Skin epidermis (tissue), 12 donors: ENCODE measurements around the gene TMEM245.
A peak's percentile ranks its signal among the peaks of the same experiment; 100 is the strongest.
"Not testable (repeated sequence)": the region's sequence is repeated elsewhere in the genome, so short reads cannot be mapped to it uniquely, and the experiment has no call there.

Experiments used
- H3K27ac ChIP-seq, 21 experiments: fragments of 200-600 bp; sonication (generic) in 11 of 21; one replicate each; pipeline ENCODE4 v1.5.0; 2020; ENCODE audit warnings: mild to moderate bottlenecking in 3 of 21, inconsistent platforms in 2 of 21, moderate library complexity in 2 of 21
- H3K4me3 ChIP-seq, 7 experiments: fragments of 200-600 bp; sonication (generic) in 2 of 7; one replicate each; pipeline ENCODE4 v1.5.0; 2020; ENCODE audit warnings: inconsistent platforms in 2 of 7, mild to moderate bottlenecking in 2 of 7, moderate library complexity in 1 of 7

Gene TMEM245

DNA sequence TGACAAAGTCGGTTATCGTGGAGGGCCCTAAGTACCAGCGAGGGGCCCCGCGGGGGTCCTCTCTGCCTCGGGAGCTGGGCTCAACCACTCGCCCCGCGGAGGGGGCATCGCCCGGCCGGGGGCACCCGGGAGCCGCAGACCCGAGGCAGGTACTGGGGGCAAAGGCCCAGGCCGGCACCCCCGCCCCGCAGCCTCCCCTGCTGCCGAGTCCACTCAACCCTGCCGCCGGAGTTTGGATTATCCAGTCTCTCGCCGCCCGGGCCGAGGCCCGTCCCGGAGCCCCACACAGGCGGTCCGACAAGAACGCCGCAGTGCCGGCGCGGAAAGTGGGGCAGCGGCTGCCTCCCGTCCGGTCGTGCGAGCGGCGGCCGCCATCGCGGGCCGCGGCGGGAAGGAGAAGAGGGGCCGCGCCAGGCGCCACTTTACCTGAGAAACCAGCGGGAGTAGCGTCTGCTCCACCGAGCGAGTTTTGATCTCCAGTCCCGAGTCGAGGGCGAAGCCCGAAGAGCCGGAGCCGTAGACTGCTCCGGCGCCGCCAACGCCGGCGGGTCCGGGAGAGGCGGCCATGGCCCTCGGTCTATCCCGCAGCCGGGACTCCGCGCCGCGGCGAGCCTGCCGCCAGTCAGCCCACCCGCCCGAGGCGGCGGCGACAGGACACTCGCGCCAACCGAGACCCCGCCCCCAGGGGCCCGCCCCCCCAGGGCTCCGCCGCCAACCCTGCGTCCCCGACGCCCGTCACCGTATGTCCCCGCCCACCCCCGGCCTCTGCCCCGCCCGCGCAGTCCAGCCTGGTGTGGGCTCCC, 106.7 kb downstream of the TMEM245 start, which contains the start of gene CTNNAL1:
Gene CTNNAL1 (minus strand): TSS at position 624 of the 803 bp plus-strand sequence. CDS start 57 bp downstream, at position 567.
- H3K4me3 ChIP-seq = peak within 1 kb of the TSS; percentile 52 to 87 (median 76)
- H3K27ac ChIP-seq = peak within 1 kb of the TSS; percentile 34 to 97 (median 85)

DNA sequence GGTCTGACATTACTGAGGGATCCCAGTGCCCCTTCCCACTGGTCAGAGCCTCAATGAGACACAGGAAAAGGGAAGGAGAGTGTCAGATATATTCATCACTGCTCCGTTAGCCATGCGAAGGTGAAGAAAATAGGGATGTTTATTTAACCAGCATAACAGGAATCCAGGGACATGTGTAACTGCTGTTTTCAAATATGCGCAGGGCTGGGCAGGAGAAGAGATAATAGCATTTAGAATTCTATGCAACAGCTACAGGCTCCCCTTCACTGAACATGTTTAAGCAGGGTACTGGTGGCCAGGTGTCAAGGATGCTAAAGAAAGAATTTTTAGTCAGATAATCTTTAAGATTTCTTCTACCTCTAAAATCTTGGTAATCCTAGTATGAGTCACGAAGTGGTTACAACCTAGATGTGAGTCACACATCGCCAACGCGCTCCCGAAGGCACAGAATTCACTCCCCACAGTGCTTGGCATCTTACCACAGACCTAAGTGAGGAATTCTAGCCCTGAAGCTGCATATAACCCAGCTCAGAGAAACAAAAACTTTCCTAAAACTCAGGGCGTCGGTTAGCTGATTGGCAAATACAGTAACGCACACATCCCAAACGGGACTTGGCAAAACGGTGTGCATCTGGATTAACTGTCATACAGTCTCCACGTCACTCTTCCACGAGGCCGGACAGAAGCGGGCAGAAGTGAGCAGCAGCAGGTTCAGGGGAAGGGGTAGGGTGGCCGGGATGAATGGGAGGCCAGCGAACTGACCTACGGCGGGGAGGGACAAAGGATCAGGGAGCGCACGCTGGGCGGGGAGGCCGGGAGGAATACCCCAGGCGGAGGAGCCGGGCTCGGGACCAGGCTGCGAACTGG, 107.5 kb downstream of the TMEM245 start:
- H3K4me3 ChIP-seq = peak overlapping the region; percentile 52 to 87 (median 76)
- peak overlapping the region; percentile 34 to 97 (median 85) for H3K27ac ChIP-seq

DNA sequence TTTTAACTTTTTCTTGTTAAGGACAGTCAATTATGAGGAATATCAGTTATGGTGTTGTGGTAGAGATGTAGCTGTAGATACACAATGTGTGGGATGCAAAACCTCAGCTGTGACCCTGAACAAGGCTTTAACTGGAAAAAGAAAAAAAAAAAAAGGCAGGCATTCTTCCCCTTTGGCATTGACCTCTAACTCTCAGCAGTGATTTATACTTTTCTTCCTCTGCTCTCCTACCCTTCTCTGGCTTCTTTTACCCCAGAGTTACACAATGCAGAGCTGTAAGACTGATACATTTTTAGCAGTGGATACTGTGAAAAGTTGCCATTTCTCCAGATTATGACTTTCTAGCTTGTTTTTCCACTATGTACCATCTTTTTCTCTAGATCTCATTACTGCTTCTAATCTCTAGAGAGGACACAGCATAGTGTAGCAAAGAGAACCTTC, 108.5 kb downstream of the TMEM245 start:
- H3K4me3 ChIP-seq = peak overlapping the region in 1 of 7 experiments; percentile 86
- H3K27ac ChIP-seq = peak overlapping the region in 6 of 21 experiments; percentile 0 to 37 (median 14)

DNA sequence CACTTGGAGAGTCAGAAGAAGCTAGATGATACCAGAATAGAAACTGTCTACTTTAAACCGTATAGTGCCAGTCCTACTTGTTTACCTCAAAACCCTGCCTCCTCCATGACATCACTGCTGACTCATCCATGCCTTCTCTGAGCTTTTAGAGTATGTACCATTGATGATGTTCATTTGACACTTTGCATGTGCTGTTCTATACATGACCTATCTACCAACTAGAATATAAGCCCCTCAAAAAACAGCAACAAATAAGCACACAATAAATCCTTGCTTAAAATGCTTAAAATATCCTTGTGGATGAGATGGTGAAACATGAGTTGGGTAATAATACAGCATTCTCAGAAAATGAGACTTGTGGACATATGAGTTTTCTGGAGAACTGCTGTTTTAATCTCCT, 109.0 kb downstream of the TMEM245 start:
- peak overlapping the region in 1 of 21 experiments; percentile 0 for H3K27ac ChIP-seq
- no peak overlapping the region for H3K4me3 ChIP-seq

DNA sequence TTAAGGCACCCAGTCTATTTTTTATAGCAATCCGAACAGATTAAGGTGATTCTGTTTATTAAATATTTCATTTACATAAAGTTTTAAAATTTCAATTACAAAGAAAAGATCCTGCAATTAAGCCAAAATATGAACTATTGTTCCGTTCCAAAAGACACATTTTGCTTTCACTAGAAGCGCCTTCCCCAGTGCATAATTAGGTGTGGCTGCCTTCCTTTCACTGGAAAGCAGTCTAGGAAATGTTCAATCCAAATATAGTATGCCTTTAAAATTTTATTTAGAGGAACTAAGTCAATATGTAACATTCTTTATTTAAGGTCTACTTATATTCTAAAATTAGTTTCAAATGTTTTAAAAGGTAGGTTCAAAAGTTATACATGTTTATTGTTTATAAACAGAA, 114.1 kb downstream of the TMEM245 start:
- Histone ChIP-seq H3K27ac (no peak overlapping the region), H3K4me3 (no peak overlapping the region)

DNA sequence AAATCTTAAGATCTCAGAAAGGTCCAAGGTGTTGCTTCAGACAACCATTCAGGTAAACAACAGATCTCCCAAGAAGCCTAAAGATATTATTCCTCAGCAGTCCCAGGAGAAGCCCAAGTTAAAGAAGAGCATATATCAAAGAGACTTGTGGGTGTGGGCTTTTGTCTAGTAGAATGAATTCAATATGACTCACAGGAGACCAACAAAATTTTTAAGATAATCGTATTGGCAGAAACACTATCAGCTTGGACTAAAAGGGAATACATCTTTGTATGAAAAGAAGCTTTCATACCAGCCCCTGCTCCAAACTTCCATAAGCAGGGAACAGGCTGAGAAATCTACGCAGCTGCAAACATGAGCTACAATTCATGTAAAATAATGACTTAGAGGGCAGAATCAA, 116.6 kb downstream of the TMEM245 start:
- no peak overlapping the region for H3K4me3 ChIP-seq
- no peak overlapping the region for H3K27ac ChIP-seq

DNA sequence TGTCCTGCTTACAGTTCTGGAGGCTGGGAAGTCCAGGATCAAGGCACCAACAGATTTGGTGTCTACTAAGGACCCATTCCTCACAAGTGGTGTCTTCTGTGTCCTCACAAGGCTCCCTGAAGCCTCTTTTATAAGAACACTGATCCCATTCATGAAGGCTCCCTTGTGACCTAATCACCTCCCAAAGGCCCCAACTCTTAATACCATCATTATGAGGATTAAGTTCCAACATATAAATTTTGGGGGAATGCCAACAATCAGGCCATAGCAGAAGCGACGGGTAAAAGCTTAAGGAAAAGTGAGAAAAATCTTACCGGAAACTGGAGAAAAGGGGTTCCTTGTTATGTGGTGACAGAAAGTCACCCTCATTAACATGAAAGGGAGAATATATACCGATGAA, 117.6 kb downstream of the TMEM245 start:
- Histone ChIP-seq H3K4me3 (no peak overlapping the region), H3K27ac (no peak overlapping the region)

DNA sequence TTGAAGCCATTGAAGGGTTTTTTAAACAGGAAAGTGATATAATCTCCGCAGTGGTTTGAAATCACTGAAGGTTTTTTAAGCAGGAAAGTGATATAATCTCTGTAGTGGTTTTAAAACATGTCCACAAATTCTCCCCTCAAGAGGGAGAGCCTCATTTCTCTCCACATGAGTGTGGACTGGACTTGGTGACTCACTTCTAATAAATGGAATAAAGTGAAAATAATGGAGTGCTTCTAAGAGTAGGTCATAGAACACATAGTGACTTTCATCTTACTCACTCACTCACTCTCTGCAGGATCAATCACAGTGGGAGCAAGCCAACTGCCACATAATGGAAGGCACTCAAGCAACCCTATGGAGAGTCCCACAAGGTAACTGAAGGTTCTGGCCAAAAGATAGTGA, 118.5 kb downstream of the TMEM245 start:
- H3K27ac ChIP-seq = no peak overlapping the region
- no peak overlapping the region for H3K4me3 ChIP-seq

DNA sequence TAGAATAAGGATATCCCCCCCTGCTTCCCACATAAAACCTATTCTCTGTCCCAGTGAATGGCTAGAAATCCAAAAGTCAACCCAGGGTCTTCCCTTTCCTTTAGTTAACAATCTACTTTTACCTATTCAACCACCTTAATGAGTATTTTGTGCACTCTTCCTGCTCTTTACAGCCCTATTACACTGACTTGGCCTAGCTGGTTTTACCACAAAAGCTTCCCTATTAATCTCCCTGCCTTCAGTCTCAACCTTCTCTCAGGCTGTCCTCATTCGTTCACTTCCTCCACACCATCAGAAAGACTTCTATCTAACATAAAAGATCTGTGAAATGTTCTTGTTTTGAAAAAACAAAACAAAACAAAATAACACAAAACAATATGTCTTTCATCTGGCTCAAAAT, 122.6 kb downstream of the TMEM245 start:
- Histone ChIP-seq H3K4me3 (no peak overlapping the region), H3K27ac (peak overlapping the region in 4 of 21 experiments; percentile 13 to 52 (median 22))

DNA sequence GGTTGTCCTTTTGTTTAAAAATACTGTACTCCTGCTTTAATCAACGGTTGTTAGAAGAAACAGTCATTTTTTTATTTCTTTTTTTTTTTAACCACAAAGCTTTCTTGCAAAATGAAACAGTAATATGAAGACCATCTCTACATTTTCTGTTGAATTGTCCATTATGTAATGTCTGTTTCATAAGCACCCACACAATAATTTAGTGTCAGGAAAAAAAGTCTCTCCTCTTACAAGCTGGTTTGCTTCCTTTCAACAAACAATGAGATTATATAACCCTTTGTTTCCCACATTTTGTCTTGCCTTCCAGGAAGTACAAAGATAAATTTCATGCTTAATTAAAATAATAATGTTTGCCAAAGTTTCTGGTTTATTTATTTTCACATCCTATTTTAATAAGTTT, 123.1 kb downstream of the TMEM245 start:
- Histone ChIP-seq H3K4me3 (no peak overlapping the region), H3K27ac (peak overlapping the region in 3 of 21 experiments; percentile 6 to 13 (median 8))

DNA sequence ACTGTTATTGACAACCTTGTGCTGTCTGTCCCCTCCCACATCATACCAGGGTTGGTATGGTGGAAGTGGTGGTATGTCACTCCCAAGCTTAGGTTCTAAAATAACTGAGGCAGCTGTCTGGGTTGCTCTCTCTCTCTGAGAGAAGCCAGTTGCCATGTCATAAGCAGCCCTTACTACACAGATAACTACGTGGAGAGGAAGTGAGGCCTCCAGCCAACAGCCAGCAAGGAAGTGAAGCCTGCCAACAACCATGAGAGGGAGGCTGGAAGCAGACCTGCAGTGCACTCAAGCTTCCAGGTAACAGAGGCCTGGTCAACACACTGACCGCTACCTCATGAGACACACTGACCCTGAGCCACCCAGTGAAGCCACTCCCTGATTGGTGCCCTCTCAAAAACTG, 125.1 kb downstream of the TMEM245 start:
- Histone ChIP-seq H3K27ac (peak overlapping the region in 2 of 21 experiments; percentile 7 to 11), H3K4me3 (no peak overlapping the region)

DNA sequence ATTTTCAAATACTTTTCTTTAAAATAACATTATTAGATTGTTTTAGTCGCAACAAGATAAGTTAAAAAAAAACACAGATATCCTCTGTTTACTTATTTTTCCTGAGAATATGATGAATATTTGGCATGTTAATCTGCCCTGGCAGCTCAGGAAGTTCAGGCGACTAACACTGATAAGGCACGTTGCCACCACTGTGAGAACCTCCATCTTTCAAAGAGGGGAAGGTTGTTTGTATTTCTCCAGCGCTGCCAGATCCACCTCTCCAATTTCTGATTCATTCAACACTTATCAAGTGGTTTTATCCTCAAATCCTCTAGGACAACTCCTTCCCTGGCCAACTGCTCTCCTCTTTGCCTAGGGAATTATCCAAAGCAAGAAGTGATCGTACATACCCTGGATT, 128.3 kb downstream of the TMEM245 start:
- no peak overlapping the region for H3K4me3 ChIP-seq
- no peak overlapping the region for H3K27ac ChIP-seq

DNA sequence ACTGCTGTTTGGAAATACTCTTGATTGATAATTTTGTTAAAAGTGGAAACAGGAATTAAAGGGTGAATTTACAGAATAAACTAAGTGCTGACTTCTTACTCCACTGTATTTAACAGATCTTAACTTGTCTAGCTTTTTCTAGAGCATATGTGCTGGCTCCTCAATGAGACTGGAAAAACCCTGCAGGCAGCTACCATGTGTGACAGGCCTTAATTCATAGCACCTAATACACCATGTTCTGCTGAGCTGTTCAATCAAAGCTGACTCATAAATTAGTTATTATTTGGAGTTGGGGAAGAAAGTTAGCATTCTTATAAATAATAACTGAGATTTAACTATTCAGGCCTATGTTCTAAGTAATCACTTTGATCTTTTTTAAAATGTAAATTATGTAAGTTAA, 135.9 kb downstream of the TMEM245 start:
- Histone ChIP-seq H3K4me3 (no peak overlapping the region), H3K27ac (no peak overlapping the region)

DNA sequence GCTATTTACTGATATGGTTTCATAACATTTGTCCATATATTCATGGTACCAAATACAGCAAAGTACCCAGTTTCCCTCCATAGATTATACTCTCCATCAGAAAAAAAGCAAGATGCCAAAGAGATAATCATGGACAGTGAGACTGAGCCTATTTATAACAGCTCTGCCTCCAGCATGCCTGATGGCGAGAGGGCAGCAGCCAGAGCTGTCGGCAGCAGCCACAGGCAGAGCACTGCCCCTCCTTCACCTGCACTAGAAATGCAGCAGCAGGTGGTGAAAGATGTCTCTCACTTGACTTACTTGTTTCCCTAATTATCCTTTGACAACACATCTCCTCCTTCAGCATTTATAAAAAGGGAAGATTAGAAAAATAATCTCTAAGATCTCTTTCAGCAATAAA, 138.9 kb downstream of the TMEM245 start:
- no peak overlapping the region for H3K27ac ChIP-seq
- no peak overlapping the region for H3K4me3 ChIP-seq

DNA sequence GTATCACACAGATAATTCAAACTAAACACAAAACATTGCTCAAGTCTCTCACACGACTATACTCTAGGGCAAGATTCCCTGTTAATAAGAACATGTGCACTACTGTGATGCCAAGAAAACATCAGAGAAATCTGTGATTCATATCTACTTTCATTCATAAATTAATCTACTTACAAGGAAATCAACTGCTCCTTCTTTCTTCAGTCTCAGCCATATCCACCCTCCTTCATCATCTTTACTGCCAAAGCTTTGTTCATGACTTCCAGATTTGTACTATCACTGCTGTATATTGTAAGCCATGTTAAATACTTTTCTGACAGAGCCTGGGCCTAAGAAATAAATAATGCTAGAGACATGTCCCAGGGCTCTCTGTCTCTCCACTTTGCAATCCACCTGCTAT, 141.5 kb downstream of the TMEM245 start:
- no peak overlapping the region for H3K27ac ChIP-seq
- no peak overlapping the region for H3K4me3 ChIP-seq

DNA sequence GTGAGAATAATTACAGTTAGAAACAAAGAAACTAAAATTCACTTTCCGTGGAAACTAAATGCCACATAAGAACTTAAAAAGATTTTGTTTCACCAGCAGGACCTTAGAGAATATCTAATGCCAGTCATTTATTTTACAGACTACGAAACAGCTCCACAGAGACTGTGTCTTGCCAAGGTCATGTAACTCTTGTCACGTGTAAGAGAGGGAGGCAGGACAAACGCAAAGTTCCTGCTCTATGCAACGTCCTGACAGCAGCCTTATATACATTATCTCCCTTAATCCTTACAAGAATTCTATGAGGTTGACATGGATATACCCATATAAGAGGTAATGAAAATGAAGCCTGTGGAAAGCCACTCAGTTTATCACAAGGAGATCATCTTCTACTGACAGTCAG, 145.9 kb downstream of the TMEM245 start:
- no peak overlapping the region for H3K27ac ChIP-seq

DNA sequence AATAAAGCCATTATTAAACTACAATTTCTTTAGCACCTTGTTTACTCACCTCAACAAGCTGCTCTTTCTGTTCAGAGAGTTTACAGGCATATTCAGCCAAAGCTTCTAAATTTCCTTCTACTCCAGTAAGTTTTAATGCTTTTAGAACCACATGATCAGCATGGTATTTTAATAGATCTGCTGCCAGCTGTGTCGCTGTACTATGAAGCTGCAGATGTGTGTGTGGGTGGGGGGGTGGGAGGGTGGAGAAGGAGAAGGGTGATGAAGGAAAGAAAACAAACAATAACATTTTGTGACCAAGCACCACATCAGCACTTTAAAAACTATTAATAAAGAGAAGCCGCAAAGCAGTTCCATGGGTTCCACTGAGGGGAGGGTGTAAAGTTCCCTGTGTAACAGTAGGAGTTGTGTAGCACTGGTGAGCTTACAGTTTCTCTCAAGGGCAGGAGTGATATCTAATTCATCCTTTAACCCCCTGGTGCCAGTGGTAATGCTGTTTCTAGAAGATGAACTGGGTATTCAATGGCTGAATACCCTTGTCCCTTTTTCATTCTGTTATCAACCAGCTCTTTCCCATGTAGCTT, 147.0 kb downstream of the TMEM245 start:
- peak overlapping the region in 2 of 21 experiments; percentile 4 to 12 for H3K27ac ChIP-seq
- H3K4me3 ChIP-seq = no peak overlapping the region

More for the DNA sequence above, 145.9 kb downstream of the TMEM245 start:
- no peak overlapping the region for H3K4me3 ChIP-seq

DNA sequence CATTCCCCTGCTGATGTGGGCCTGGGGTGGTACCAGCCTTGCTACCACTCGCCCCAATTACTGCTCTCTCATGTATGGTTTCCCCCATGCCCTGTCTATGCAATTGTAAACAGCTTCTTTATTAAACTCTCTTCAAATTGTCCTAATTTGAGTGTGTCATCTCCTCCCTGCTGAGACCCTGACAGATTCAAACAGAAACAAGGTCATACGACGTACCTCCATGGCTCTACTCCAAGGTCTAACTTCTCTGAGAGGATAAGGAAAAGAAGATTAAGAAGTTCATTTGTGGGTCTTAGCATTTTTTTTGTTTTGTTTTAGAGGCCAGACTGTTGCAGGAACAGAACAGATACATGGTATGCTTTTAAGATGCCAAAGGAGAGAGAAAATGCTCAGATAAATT, 147.6 kb downstream of the TMEM245 start:
- H3K4me3 ChIP-seq = no peak overlapping the region
- H3K27ac ChIP-seq = peak overlapping the region in 1 of 21 experiments; percentile 12

DNA sequence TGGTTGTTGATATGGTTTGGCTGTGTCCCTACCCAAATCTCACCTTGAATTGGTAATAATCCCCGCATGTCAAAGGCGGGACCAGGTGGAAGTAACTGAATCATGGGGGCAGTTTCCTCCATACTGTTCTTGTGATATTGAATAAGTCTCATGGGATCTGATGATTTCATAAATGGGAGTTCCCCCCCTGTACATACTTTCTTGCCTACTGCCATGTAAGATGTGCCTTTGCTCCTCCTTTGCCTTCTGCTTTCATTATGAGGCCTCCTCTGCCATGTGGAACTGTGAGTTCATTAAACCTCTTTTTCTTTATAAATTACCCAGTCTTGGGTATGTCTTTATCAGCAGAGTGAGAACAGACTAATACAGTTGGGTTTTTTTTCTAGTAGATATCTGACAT, 148.4 kb downstream of the TMEM245 start:
- H3K4me3 ChIP-seq, H3K27ac ChIP-seq: not testable (repeated sequence)

DNA sequence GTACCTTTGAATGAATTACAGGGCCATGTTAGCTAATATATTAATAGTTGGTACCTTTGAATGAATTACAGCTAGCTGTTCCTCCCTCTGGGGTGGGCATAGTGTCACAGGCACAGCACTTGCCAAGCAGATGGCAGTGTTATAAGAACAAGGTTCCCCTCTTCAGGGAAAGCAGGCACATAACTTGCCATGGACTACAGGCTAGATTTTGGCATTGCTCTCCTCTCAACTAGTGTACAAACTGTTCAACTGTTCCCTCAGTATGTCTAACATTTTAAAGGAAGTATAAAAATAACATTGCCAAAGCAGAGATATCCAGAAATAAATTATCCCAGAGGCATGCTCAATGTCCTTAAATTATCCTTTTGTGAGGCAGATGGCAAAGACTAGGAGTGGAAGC, 151.8 kb downstream of the TMEM245 start:
- Histone ChIP-seq H3K4me3 (no peak overlapping the region), H3K27ac (no peak overlapping the region)
